Peyer's patch (tissue), 4 donors: ENCODE measurements around the gene CEP83.

Source experiments
- CTCF ChIP-seq, 6 experiments: fragments of 450-650 bp in 4 of 6; fragments of 200-600 bp in 2 of 6; sonication (generic) in 1 of 6; IDR thresholded peaks; one replicate each; pipeline ENCODE4 v1.5.1; 2017 to 2019; ENCODE audit warnings: antibody characterized with exemption in 6 of 6, mild to moderate bottlenecking in 3 of 6, moderate library complexity in 1 of 6
- POLR2A ChIP-seq, 2 donors: fragments of 450-650 bp; IDR thresholded peaks; one replicate each; pipeline ENCODE4 v1.5.1; 2017; ENCODE audit warnings: antibody characterized with exemption in 2 of 2, mild to moderate bottlenecking in 2 of 2, moderate library complexity in 2 of 2

DNA sequence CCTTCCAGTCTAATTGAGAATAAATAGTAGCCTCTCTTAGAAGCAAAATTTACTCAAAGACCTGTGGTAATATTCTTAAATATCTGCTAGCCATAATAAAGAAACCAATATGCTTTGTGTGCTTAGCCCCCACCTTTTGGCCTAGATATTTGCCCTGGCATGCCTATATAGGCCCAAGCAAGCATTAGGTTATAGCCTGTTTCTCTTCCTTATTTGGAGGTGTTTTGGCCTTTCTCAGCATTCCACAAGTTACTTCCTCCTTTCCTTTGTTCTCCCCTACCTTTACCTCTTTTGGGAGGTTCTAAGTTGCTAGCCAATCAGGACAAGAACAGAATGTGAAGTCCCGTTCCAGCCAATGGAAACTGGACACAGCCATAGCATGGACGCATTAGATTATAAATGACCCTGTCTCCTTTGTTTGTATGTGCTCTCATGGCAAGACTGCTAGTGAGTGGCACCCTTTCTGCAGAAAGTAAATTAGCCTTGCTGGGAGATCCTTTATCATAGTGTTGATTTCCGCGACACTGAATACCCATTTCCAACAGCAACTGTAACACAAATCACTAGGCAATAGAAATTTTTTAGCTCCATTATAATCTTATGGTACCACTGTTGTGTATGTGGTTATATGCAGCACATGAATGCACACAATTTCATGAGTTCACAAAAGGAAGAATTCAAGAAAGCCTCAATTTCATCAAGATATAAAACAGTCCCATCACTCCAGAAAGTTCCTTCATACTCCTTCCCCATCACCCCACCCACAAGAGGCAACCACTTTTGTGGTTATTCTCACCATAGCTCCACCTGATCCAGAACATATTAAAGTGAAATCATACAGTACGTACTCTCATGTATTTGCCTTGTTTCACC is 37.6 kb downstream of the CEP83 start:
- TF ChIP-seq CTCF (IDR thresholded peaks at IDR 0.05), result no peak
- TF ChIP-seq POLR2A (IDR thresholded peaks at IDR 0.05), result no peak
